Cerebellar nuclear complex (tissue), 1 donor: ENCODE results near the gene LMBR1.

Source experiments
- DNase-seq, 2 experiments: peaks; one replicate each; lab custom pipeline; 2025; lab: John Stamatoyannopoulos, UW

LMBR1 gene

GRCh38 chr7:156793334-156793733, 99.6 kb downstream of the LMBR1 start:
- DNase-seq = no peak

- DNase-seq = no peak
Observed at GRCh38 chr7:156792611-156793010, 100.4 kb downstream of the LMBR1 start.

DNA sequence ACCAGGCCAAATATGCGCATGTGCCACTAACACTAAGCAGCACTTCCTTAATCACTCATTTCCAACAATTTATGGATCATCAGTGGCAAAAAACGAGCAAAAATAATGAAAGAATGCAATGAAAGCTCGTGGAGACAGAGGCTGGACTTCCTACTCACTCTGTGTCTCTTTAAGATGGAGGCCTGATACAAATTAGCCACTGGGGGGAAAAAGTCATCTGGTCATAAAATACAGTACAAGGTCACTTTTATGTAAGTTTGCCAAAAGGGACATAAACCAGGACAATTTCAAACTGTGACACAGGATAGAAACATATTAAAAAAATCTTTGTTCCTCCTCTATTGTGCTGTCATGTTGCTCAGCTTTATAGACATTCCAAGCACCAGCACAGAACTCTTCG, 101.7 kb downstream of the LMBR1 start:
- no peak for DNase-seq

DNA sequence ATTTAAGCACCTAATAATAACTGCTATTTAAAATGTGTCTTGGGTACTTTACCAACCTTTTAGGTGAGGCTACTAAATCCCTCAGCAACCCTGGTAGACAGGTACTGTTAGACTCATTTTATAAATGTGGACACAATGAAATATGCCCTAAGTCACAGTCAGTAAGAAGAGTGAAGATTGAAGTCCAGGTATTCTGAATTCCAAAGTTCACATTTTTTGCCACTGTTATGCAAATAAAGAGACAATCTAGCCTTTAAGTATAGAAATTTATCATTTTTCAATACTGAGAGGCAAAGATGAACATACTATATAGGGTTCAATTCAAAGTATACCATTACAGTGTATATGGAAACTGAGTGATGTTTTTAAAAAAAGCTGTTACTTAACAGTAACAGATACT, 102.7 kb downstream of the LMBR1 start:
- no peak for DNase-seq

GRCh38 chr7:156785998-156786543, 106.9 kb downstream of the LMBR1 start:
- no peak for DNase-seq

DNA sequence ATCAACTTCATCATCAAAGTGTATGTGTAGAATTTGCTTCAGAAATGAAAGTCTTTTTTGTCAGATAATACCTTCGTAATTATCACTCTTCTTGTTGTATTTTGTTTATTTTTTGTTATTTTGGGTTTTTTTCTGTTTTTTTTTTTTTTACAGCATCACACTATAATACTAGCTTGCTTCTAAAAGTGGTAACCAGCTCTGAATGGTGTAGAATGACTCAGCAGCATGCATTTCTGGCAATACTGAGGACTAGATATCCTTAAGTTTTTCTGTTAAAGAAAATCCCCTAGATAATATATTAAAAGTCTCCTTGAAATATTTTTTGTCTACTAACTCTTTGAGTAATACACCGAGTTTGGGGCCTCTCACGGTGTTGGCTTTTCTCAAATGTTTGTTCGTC, 109.1 kb downstream of the LMBR1 start:
- DNase-seq = no peak

DNA sequence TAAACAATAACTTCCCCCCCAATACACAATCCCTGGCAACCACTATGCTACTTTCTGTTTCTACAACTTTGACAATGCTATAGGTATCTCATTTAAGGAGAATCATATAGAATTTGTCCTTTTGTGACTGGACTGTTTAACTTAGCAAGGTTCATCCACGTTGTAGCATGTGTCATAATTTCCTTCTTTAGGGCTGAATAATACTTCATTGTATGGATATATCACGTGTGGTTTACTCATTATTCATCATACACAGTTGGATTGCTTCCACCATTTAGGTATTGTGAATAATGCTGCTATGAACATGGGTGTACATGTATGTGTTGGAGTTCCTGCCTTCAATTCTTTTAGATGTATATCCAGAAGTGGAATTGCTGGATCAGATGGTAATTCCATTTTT, 111.0 kb downstream of the LMBR1 start:
- no peak for DNase-seq

GRCh38 chr7:156780724-156781455, 112.1 kb downstream of the LMBR1 start:
- DNase-seq = no peak

DNA sequence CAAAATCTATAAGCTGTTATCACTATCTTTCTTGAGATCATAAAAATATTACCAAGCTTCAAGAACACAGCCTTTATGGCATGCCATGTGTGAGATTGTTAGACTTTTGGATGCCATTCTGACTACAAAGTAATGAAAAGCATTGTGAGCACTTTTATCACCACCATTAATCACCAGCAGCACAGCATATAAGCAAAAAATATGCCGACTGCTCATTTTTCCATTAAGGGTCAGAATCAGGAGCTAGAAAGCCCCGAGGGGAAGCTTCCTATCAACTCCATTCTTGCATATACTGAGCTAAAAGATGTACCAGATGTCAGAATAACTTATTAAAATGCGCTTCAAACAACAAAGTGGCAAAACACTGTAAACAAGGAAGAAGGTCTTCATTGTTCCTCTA, 114.3 kb downstream of the LMBR1 start:
- no peak for DNase-seq

GRCh38 chr7:156778201-156778600, 114.8 kb downstream of the LMBR1 start:
- no peak for DNase-seq

GRCh38 chr7:156777364-156778069, 115.5 kb downstream of the LMBR1 start:
- DNase-seq = no peak

DNA sequence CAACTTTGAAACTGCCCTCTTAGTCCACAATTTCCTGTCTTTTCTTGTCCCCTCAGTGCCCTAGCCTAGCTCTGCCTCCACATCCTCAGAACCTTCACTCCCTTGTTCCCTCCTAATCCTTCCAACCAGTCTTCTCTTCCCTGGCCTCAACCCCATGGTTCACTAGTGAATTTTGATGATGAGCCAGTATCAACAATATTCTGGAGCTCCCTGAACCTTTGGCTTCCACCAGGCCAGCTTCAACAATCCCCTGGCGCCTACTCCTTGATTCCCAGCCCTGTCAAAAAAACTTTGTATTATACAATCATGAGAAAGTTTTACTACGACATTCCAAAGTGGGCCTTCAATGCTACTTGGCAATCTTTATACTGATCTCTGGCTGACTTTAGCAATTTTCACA, 116.5 kb downstream of the LMBR1 start:
- DNase-seq = no peak

DNA sequence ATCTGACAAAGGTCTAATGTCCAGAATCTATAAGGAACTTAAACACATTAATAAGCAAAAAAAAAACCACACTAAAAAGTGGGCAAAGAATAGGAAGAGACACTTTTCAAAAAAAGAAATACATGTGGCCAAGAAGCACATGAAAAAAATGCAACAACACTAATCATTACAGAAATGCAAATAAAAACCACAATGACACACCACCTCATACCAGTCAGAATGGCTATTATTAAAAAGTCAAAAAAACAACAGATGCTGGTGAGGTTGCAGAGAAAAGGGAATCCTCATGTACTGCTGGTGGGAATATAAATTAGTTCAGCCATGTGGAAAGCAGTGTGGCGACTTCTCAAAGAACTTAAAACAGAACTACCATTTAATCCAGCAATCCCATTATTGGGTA, 119.0 kb downstream of the LMBR1 start:
- no peak for DNase-seq

- no peak for DNase-seq
Observed at GRCh38 chr7:156772725-156773124, 120.3 kb downstream of the LMBR1 start.

- no peak for DNase-seq
Observed at GRCh38 chr7:156768698-156769472, 124.1 kb downstream of the LMBR1 start.

DNA sequence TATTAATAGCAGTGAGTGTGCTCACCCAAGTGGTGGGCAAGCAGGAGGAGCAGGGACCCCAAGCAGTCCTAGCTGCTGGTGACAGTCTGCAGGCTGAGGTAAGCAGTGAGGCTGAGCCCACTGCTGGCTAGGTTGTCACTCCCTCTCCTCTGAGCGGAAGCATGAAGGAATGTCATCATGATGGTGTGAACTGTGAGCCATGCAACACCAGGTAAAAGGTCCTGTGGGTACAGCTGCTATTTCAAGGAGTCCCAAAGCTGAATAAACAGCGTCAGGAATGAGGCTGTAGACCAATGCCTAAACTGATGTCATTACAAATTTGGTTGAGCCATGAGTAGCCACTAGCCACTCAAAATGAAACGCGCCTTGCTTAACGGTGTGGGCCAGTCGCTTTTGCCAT, 126.3 kb downstream of the LMBR1 start:
- no peak for DNase-seq

DNA sequence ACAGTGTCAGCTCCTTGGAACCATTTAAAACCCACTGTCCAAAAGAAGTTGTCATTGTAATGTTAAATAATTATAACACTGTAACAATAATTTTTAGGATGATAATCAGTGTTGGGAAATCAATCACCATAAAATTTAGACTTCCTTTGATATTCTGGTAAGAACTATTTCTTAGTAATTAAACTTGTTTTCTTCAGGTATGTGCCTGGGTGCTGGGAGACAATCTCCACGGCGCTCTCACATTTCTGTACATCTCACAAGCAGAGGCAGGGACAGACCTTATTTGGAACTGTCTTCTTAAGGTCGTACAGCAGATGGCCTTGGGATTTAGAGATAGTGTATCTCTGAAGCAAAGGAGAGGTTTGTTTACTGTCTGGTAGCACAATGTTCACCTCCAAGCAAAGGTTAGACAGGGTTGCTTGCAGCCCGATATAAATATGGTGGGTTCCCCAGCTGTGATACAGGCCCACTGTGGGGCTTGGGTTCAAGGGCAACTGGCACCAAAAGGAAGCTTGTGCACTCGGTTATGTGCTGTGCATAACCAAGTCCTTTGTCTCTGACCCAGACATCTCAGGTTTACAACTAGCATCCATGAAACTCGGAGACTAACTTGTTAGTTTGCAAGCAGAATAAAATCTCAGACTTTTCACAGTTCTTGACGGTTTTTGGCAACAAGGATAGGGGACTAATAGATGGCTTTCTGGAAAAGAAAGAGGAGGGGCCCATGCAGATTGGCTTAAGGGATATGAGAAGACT, 126.9 kb downstream of the LMBR1 start:
- no peak for DNase-seq

GRCh38 chr7:156764766-156765165, 128.2 kb downstream of the LMBR1 start:
- no peak for DNase-seq

DNA sequence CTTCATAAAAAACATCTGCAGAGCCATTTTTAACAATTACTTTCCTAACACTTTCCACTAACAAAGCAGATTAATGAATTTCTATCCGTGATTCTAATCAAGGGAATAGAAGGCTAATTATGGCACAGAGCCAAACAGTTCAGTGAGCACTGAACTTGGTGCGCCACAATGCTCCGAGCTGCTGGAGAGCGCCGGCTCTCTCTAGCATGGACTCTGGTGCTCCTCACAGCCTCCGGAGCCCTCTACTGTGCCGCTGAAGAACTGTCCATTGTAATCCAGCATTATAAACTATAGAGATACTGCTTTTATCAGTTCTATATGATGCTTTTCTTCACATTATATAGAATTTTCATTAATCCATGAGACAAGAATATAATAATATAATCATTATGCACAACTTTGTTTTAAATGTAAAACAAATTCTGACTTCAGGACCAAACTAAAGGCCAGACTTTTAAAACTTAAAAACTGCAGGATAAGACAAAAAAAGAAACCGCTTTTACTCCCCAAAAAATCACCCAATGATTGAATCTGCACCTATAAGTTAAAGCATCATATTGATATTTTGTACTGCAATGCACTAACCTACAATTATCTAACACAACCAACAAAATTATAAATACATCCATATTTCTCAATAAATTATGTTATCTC, 128.8 kb downstream of the LMBR1 start:
- DNase-seq = no peak

DNA sequence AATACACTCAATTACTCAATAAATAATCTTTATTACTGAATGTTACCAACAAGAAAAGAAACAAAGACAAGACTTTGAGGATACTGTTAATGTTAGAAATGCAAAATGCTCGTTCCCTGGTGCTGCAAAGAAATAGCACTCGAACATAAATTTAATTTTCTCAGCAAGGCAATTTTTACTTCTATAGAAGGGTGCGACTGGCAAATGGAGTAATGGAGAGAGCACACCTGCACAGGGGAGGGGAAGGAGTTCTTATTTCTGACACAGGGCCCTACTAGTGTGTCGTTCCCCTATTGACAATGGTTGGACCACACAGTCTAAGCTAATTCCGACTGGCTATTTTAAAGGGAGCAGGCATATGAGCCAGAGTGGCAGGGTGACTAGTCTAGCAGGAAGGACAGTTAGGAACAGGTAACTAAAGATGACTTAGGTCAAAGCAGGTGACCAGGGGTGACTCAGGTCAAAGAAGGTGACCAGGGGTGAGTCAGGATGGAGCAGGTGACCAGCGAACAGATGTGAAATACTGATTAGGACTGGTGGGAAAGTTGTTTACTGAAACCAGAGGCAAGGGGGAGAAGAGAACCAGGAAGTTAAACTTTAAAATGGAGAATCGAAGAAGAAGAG, 133.3 kb downstream of the LMBR1 start:
- DNase-seq = no peak

- no peak for DNase-seq
Observed at GRCh38 chr7:156759143-156759542, 133.8 kb downstream of the LMBR1 start.
